Posterior vena cava (tissue), 2 donors: ENCODE measurements around the gene ZBTB3. TPM values are rescaled to one million over a fixed set of nuclear protein-coding genes. Genes with fewer than 3 reads are reported as not detected.

Source experiments
- DNase-seq: peaks from one replicate; pipeline ENCODE4 v3.0.0-alpha.2; 2020; ENCODE audit warnings: low spot score
- intact Hi-C, 2 donors: fragments of 100-400 bp; cut with DNase I; formaldehyde crosslinking; loops; one replicate each; pipeline versions ENCODE4 v1.14.1 to v1.14.2; 2022 to 2023
- long read RNA-seq, 2 donors: library from polyadenylated mRNA; unstranded; transcript quantifications; one replicate each; pipeline ENCODE4 v2.0.0, GENCODE V29; 2020 to 2021
- total RNA-seq, 2 donors: library from RNA; stranded (reverse); fragmentation: NEBNext Ultra II Directional; extraction: Animal tissue kit (Norgen Biotek cat#: 25700); gene quantifications; one replicate each; pipeline ENCODE4 v1.2.1, GENCODE V29; 2021
- donor health status: DM: yes; HTN: yes; CAD: no.
- donor health status: DM: yes; HTN: yes; CAD: no.

The ZBTB3 gene
- total RNA-seq: 10 to 100 TPM in 1 of 2 donors, 1 to 10 TPM in 1; 6.2 to 12.3 TPM
- long read RNA-seq, donor 1, partial matches to known transcripts: 0 of 1 reads
- long read RNA-seq, donor 1, other reads (novel, unspliced or antisense): 0 of 1 reads
- long read RNA-seq, donor 2, partial matches to known transcripts: 0 of 1 reads
- long read RNA-seq, donor 2, other reads (novel, unspliced or antisense): 0 of 1 reads

DNA sequence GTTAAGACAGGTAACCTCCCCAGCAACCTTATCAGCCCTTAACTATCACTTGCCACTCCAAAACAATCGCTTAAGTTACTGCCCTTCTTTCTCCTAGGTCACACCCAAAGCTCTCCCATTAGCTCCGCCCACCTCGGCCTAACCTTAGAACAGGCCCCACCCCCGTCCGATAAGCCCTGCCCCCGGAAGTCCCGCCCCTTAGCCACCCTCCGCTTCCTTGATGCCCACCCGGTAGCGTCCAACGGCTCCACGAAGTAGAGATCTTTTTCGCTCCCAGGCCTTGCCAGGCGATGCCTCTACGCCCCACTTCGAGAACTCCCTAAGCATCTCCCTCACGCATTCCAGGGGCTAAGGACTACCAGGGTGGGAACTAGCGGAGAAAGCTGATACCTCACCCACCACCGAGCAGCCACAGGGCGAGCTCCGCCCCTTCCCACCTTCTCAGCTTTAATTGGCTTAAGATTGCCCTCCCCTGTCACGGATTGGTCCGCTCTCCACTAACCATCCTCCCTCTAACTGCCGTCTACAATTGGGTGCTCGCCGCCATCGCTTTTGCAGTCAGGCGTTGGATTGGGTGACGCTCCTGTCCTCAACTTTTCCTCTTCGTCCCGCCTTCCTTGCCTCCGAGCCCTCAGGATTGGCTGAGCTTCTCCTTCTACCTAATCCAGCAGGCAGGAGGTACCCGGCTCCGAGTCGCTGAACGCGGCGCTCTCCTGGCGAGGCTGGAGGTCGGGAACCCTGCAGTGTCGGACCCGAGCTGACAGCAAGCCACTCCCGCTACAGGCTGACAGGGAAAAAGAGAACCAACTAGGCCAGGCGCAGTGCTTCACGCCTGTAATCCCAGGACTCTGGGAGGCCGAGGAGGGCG is at the start of gene ZBTB3:
TSS of gene ZBTB3 (minus strand) at position 425 of the 868 bp plus-strand sequence. CDS start 496 bp downstream, outside the sequence.
- peak; percentile 98 for DNase-seq
- intact Hi-C loops: no loop called here

DNA sequence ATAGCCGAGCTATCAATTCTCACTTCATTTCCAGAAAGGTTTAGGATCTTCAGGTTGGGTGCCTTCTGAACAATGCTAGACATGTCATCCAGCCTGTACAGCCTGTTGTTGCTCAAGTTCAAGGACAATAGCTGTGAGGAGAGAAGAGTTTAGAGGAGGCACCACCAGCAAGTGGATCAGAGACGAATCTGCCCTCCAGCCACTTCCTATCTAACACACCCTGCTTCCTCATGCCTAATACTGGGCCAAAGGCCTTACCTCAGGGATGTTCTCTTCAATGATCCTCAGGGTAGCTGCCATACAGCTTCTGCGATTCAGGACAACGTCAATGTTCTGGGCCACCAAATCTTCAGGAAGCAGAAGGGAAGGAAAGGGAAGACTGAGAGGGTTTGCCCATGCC is 47.1 kb upstream of the ZBTB3 start:
- intact Hi-C loops: no loop called here
- no peak for DNase-seq

DNA sequence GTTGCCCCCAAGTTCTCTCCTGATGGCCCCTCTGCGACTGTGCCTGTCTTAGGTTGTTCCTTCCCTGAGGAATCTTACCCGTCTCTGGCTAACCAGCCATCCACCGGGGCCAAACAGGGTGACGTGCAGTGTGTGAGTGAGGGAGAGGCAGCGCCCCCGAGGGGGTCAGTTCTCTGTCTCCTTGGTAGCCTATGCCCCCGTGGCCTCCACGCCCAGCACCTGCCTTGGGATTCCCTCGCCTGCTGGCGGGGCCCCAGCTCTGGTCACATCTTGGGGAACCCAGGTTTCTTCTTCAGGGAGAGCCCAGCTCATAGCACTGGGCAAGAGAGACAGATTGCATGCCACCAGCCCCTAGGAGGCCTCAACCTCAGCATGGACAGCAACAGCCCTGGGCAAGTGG is 45.5 kb upstream of the ZBTB3 start:
- DNase-seq: peak; percentile 74
- intact Hi-C loops: loop anchor here in 1 of 2 donors (5.0 kb wide), 1 partner anchor 837 kb away; no protein-coding TSS in a partner anchor

DNA sequence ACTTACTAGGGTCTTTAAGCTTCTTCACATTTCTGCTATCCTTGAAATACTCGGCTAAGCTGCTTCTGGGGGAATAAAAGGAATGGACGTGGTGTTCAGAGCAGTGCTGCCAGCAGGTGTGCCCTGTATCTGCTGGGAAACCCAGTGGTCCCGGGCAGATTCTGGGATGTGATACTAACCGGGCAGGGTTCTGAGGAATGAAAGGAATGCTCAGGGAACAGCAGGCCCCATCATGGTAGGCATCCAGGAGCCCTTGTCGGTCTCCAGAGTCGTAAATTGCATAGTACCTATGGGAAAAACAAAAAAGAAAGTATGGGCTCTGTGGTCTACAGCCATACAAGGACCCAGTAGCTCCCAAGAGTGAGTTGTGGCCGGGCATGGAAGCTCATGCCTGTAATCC is 42.3 kb upstream of the ZBTB3 start:
- peak; percentile 17 for DNase-seq
- intact Hi-C loops: loop anchor here in 1 of 2 donors (5.0 kb wide), 1 partner anchor 834 kb away; no protein-coding TSS in a partner anchor

DNA sequence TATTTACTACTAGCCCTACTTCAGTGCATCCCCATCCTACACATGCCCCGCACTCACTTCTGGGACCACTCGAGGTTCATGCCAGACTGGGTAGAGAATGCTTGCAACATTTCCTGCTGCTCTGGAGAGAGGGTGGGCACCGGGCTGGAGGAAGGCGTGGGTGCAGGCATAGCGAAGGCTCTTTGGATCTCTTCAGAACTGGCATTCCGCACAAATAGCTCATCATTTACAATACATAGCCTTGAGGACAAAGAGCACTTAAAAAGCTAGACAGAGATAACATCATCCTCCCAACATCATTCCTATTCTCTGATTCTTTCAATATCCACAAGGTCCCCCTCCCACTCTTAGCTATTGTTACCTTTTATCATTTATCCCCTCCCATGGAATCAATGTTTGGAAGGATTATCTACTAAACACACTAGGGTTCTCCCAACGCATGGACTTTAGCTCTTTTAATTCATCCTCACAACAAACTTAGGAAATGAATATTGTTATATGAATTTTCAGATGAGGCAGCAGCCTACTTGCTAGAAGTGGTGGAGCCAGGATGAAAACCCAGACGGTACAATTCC is 40.3 kb upstream of the ZBTB3 start:
- intact Hi-C loops: no loop called here
- peak; percentile 31 for DNase-seq

DNA sequence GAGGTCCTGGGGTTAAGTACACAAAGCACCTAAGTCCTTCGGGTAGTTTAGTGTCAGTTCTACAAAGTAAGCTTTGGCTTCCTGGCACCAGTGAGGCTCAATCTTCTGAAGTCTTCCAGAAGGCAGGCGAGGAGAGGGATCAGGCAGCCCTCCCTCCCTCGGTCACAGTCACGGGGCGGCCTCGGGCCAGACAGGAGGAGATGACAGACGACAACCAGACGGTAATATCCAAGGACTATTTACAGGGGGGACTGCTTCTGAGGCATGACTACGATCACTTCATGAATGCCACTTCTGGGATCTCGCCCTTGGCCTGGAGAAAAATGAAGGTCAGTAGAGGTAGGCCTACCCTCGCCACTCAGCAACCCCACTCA is 38.2 kb upstream of the ZBTB3 start:
- DNase-seq: peak; percentile 72

DNA sequence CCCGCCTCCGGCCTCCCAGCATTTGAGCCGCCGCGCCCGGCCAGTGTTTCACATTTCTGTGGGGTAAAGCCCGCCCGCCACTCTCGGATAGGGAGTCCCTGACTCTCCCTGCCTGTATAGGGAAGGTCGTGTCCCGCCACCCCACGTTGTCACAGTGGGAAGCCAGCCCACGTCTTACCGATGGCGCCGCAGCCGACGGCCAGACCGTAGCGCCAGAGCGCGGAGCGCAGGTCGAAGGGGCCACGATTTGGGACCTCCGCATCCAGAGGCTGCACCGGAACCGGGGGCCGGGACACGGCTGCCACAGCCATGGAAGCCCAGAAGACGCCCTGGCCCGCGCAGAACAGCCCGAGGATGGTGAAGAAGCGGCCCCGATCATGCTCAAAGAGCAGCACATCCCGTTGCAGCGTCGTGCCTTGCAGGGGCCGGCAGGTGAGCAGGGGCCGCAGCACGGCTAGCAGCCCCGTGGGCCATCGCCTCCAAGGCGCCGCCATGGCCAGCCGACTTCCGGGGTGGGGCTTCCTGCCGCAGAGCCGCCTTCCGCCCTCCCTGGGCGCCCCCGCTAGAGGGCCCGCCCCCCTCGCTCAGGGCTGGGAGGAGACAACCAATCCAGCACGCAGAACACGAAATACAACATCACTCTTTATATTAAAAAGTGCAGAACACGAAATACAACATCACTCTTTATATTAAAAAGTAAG is 37.7 kb upstream of the ZBTB3 start, which contains the start of gene TMEM223:
TSS of gene TMEM223 (minus strand) at position 506 of the 701 bp plus-strand sequence. CDS start at position 494, 12 bp downstream.
- peak; percentile 95 for DNase-seq
- intact Hi-C loops: no loop called here

More for the DNA sequence above, 38.2 kb upstream of the ZBTB3 start:
- intact Hi-C loops: no loop called here

DNA sequence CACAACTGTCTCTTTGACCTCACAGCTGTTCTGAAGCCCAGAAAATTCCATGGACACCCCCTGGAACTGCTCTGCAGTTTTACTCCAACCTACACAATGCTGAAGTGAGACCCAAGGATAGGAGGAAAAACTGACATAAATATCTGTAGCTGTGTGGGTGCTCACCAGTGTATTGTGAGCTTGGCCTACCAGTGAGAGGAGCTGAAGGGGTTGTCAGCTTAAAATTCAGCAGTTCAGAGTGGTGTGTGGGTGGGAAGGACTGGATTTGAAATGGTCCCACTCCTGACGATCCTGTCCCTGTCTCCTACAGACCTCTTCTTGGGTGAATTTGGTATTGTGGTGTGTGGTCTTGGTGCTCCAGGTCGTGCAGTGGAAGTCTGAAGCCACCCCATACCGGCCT is 35.6 kb upstream of the ZBTB3 start:
- no peak for DNase-seq
- intact Hi-C loops: loop anchor here (5.0 to 10.0 kb wide), 3 partner anchors 45 to 75 kb away; partner anchors contain the start of genes STX5 (in 1 of the 2), TEX54 (in 1 of the 2) and WDR74 (in 1 of the 2)

DNA sequence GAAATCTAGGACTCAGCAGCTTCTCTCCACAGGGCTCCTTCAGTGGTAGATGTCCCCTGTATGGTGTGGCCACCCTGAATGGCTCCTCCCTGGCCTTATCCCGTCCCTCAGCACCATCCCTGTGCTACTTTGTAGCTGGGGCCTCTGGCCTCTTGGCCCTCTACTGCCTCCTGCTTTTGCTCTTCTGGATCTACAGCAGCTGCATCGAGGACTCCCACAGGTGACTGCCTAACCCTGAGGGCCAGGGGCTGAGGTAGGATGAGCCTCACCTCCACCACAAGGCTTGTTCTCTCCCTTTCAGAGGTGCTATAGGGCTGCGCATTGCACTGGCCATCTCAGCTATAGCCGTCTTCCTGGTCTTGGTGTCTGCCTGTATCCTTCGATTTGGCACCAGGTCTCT is 35.0 kb upstream of the ZBTB3 start:
- peak; percentile 59 for DNase-seq
- intact Hi-C loops: loop anchor here (5.0 to 10.0 kb wide), 3 partner anchors 46 to 76 kb away; partner anchors contain the start of genes STX5 (in 1 of the 2), TEX54 (in 1 of the 2) and WDR74 (in 1 of the 2)

DNA sequence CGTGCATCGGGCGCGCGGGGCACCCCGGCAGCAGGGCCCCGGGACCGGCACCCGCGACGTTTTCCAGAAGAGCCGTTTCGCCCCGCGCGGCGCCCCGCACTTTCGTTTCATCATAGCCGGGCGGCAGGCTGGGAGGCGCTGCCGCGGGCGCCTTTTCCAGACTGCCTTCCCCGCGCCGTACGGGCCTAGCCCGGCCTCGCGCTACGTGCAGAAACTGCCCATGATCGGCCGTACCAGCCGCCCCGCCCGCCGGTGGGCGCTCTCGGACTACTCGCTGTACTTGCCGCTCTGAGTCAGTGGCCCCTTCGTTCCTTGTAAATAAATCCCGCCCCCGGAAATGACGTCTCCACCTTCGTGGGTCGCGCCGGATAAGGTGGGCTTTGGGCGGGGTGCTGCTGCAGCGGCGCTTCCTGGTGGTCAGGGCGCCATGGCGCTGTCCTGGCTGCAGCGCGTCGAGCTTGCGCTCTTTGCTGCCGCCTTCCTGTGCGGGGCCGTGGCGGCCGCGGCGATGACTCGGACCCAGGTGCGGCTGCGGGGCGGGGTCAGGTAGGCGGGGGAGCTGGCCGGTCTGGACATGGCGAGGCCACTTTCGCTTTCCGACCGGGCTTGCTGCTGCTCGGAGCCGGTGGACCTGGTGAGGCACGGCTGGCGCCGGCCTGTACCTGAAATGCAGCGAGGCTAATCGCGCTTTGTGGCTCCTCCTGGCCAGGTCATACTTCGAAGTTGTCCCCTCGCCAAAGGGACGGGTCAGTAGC is 33.2 kb upstream of the ZBTB3 start, which contains the start of gene TMEM179B:
TSS of gene TMEM179B (plus strand) at position 398 of the 755 bp plus-strand sequence. CDS start at position 428, 30 bp downstream.
- DNase-seq: peak; percentile 99
- intact Hi-C loops: loop anchor here (5.0 to 10.0 kb wide), 3 partner anchors 48 to 78 kb away; partner anchors contain the start of genes STX5 (in 1 of the 2), TEX54 (in 1 of the 2) and WDR74 (in 1 of the 2)

DNA sequence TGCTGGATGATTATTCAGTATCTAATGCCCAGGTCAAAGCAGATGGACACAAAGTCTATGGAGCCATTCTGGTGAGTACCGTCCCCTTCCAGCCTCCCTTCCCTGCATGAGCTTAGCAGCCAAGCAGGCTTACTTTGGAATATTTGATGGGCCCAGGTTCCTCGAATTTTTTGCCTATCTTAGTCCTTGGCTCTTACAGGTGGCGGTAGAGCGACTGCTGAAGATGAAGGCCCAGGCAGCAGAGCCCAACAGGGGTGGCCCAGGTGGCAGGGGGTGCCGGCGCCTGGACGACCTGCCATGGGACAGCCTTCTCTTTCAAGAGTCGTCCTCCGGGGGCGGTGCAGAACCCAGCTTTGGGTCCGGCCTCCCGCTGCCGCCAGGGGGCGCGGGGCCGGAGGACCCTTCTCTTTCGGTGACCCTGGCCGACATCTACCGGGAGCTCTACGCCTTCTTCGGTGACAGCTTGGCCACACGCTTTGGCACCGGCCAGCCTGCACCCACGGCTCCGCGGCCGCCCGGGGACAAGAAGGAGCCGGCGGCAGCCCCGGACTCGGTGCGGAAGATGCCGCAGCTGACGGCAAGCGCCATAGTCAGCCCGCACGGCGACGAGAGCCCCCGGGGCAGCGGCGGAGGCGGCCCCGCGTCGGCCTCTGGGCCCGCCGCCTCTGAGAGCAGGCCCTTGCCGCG is 32.5 kb upstream of the ZBTB3 start:
- intact Hi-C loops: loop anchor here (5.0 to 10.0 kb wide), 3 partner anchors 48 to 78 kb away; partner anchors contain the start of genes STX5 (in 1 of the 2), TEX54 (in 1 of the 2) and WDR74 (in 1 of the 2)

DNA sequence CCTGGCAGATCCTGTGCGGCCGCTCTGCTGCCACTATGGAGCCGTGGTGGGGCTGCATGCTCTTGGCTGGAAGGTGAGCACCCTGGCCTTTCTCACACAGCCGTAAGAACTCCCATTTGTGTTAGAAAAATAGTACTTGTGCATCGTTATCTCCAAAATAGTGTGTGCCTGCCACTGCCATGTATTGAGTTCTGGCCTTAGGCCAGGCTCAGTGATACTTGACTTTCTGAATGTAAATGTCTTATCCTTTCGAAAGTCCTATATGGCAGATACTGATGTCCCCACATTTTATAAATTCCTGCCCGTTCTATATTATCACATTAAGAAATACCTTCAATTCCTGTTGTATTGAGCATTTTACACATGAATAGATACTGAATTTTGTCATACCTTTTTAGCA is 28.8 kb upstream of the ZBTB3 start:
- no peak for DNase-seq
- intact Hi-C loops: loop anchor here (10.0 kb wide), 2 partner anchors 52 to 82 kb away; partner anchors contain the start of genes STX5 (in 1 of the 2), TEX54 (in 1 of the 2) and WDR74 (in 1 of the 2)

More for the DNA sequence above, 32.5 kb upstream of the ZBTB3 start:
- DNase-seq: peak; percentile 97

DNA sequence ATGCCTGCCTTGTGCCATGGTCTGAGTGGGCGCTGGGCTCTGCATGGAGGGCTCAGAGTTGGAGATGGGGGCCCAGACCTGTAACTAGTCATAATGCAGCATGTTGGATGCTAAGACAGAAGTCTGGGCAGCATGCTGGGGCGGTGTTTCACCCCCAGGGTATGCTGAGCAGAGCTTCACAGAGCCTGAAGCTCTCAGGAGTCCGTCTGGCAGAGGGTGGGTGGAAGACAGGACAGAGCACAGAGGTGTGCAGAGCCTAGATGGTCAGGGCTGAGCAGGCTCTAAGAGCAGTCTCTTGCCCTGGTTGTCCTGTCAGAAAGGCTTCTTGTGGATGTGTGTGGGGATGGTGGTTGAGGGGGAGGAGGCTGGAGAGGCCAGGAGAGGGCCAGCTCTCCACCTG is 24.5 kb upstream of the ZBTB3 start:
- DNase-seq: no peak

DNA sequence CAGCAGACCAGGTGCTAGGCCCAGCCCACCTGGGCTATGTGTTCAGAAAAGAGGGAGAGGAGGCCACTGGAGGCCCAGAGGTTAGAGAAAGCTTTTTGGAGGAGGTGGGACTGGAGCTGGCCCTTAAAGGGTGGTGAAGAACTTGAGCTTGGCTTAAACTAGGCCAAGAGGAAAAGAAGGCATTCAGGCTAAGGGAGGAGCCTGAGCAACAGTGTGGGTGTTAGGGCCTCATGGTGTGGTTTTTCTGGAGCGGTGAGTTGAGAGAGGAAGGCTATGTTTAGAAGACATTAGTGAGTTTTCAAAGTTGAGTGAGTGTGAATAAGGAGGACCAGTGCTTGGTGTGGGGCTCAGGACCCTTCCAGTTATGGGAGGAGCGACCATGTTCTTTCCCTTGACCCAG is 23.4 kb upstream of the ZBTB3 start:
- intact Hi-C loops: no loop called here
- DNase-seq: no peak

More for the DNA sequence above, 24.5 kb upstream of the ZBTB3 start:
- intact Hi-C loops: no loop called here

DNA sequence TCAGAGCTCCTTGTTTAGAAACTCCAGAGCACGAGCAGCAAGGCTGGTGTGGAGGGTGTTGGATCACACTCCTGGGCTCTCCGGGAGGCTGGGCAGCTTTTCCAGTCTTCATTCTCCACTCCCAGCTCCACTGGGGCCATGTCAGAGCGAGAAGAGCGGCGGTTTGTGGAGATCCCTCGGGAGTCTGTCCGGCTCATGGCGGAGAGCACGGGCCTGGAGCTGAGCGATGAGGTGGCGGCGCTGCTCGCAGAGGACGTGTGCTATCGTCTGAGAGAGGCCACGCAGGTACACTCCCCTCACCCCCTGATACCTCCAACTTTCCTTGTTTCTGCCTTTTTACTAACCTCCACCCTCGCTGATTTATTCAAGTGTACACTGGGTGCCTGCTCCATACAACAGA is 21.7 kb upstream of the ZBTB3 start:
- DNase-seq: no peak
- intact Hi-C loops: no loop called here

DNA sequence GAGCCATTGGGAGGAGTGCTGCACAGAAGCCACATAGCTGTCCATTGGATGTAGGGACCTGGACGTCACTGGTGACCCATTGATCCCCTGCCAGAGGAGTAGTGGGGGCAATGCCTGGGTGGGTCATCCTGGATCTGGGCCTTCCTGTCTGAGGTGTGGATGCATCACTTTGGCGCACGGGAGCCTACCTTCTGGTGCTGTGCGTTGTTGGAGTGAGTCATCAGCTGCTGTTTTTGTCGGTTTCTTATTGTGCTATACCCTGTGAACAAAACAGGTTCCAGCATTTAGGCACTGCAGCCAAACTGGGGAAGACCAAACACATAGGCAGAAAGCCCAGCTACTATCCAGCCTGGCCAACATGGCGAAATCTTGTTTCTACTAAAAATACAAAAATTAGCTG is 20.4 kb upstream of the ZBTB3 start:
- intact Hi-C loops: no loop called here
- no peak for DNase-seq
